ENCODE measurements around the gene GSG1L.

The GSG1L gene

GRCh38 chr16:27767971-27768591, 295.4 kb downstream of the GSG1L start:
- Histone ChIP-seq H3K4me3 (ENCODE audit: low read length in 2 of 2) (no peak overlapping the region), H3K27ac (ENCODE audit: low read depth in 2 of 2, low read length in 2 of 2) (no peak overlapping the region), H3K4me1 (ENCODE audit: control insufficient read depth in 2 of 2, insufficient read depth in 2 of 2, low read length in 2 of 2) (no peaks in the 10 kb centered on the region), H3K9ac (ENCODE audit: low read depth in 1 of 2, low read length in 2 of 2) (no peak overlapping the region), H3K27me3 (ENCODE audit: control insufficient read depth in 2 of 2, insufficient read depth in 2 of 2, low read length in 2 of 2) (no peaks in the 10 kb centered on the region), H3K36me3 (ENCODE audit: control insufficient read depth in 2 of 2, insufficient read depth in 2 of 2, low read length in 2 of 2) (peaks cover 27 to 43% of the 10 kb centered on the region in 2 donors), H3K9me3 (ENCODE audit: control insufficient read depth in 2 of 2, low read length in 2 of 2) (no peaks in the 10 kb centered on the region)

GRCh38 chr16:27767081-27767480, 296.4 kb downstream of the GSG1L start:
- peaks cover 30 to 45% of the 10 kb centered on the region in 2 donors for H3K36me3 ChIP-seq (ENCODE audit: control insufficient read depth in 2 of 2, insufficient read depth in 2 of 2, low read length in 2 of 2)
- no peaks in the 10 kb centered on the region for H3K9me3 ChIP-seq (ENCODE audit: control insufficient read depth in 2 of 2, low read length in 2 of 2)
- no peaks in the 10 kb centered on the region for H3K27me3 ChIP-seq (ENCODE audit: control insufficient read depth in 2 of 2, insufficient read depth in 2 of 2, low read length in 2 of 2)
- H3K27ac ChIP-seq (ENCODE audit: low read depth in 2 of 2, low read length in 2 of 2): no peak overlapping the region
- no peak overlapping the region for H3K9ac ChIP-seq (ENCODE audit: low read depth in 1 of 2, low read length in 2 of 2)
- H3K4me3 ChIP-seq (ENCODE audit: low read length in 2 of 2): no peak overlapping the region
- H3K4me1 ChIP-seq (ENCODE audit: control insufficient read depth in 2 of 2, insufficient read depth in 2 of 2, low read length in 2 of 2): no peaks in the 10 kb centered on the region

GRCh38 chr16:27766236-27766925, 297.1 kb downstream of the GSG1L start:
- Histone ChIP-seq H3K27ac (ENCODE audit: low read depth in 2 of 2, low read length in 2 of 2) (no peak overlapping the region), H3K36me3 (ENCODE audit: control insufficient read depth in 2 of 2, insufficient read depth in 2 of 2, low read length in 2 of 2) (peaks cover 35 to 49% of the 10 kb centered on the region in 2 donors), H3K9ac (ENCODE audit: low read depth in 1 of 2, low read length in 2 of 2) (no peak overlapping the region), H3K9me3 (ENCODE audit: control insufficient read depth in 2 of 2, low read length in 2 of 2) (no peaks in the 10 kb centered on the region), H3K4me3 (ENCODE audit: low read length in 2 of 2) (no peak overlapping the region), H3K27me3 (ENCODE audit: control insufficient read depth in 2 of 2, insufficient read depth in 2 of 2, low read length in 2 of 2) (no peaks in the 10 kb centered on the region), H3K4me1 (ENCODE audit: control insufficient read depth in 2 of 2, insufficient read depth in 2 of 2, low read length in 2 of 2) (no peaks in the 10 kb centered on the region)

- no peak overlapping the region for H3K9ac ChIP-seq (ENCODE audit: low read depth in 1 of 2, low read length in 2 of 2)
- H3K4me3 ChIP-seq (ENCODE audit: low read length in 2 of 2): no peak overlapping the region
- no peaks in the 10 kb centered on the region for H3K9me3 ChIP-seq (ENCODE audit: control insufficient read depth in 2 of 2, low read length in 2 of 2)
- no peaks in the 10 kb centered on the region for H3K4me1 ChIP-seq (ENCODE audit: control insufficient read depth in 2 of 2, insufficient read depth in 2 of 2, low read length in 2 of 2)
- no peak overlapping the region for H3K27ac ChIP-seq (ENCODE audit: low read depth in 2 of 2, low read length in 2 of 2)
- peaks cover 34 to 38% of the 10 kb centered on the region in 2 donors for H3K36me3 ChIP-seq (ENCODE audit: control insufficient read depth in 2 of 2, insufficient read depth in 2 of 2, low read length in 2 of 2)
- no peaks in the 10 kb centered on the region for H3K27me3 ChIP-seq (ENCODE audit: control insufficient read depth in 2 of 2, insufficient read depth in 2 of 2, low read length in 2 of 2)
Observed at GRCh38 chr16:27764869-27765675, 298.4 kb downstream of the GSG1L start.

GRCh38 chr16:27764427-27764826, 299.1 kb downstream of the GSG1L start:
- no peak overlapping the region for H3K27ac ChIP-seq (ENCODE audit: low read depth in 2 of 2, low read length in 2 of 2)
- no peak overlapping the region for H3K4me3 ChIP-seq (ENCODE audit: low read length in 2 of 2)
- no peaks in the 10 kb centered on the region for H3K4me1 ChIP-seq (ENCODE audit: control insufficient read depth in 2 of 2, insufficient read depth in 2 of 2, low read length in 2 of 2)
- no peaks in the 10 kb centered on the region for H3K9me3 ChIP-seq (ENCODE audit: control insufficient read depth in 2 of 2, low read length in 2 of 2)
- no peaks in the 10 kb centered on the region for H3K27me3 ChIP-seq (ENCODE audit: control insufficient read depth in 2 of 2, insufficient read depth in 2 of 2, low read length in 2 of 2)
- H3K36me3 ChIP-seq (ENCODE audit: control insufficient read depth in 2 of 2, insufficient read depth in 2 of 2, low read length in 2 of 2): peaks cover 31 to 36% of the 10 kb centered on the region in 2 donors
- no peak overlapping the region for H3K9ac ChIP-seq (ENCODE audit: low read depth in 1 of 2, low read length in 2 of 2)

- Histone ChIP-seq H3K27ac (ENCODE audit: low read depth in 2 of 2, low read length in 2 of 2) (no peak overlapping the region), H3K27me3 (ENCODE audit: control insufficient read depth in 2 of 2, insufficient read depth in 2 of 2, low read length in 2 of 2) (no peaks in the 10 kb centered on the region), H3K9me3 (ENCODE audit: control insufficient read depth in 2 of 2, low read length in 2 of 2) (no peaks in the 10 kb centered on the region), H3K9ac (ENCODE audit: low read depth in 1 of 2, low read length in 2 of 2) (no peak overlapping the region), H3K36me3 (ENCODE audit: control insufficient read depth in 2 of 2, insufficient read depth in 2 of 2, low read length in 2 of 2) (peaks cover 27 to 31% of the 10 kb centered on the region in 2 donors), H3K4me3 (ENCODE audit: low read length in 2 of 2) (no peak overlapping the region), H3K4me1 (ENCODE audit: control insufficient read depth in 2 of 2, insufficient read depth in 2 of 2, low read length in 2 of 2) (no peaks in the 10 kb centered on the region)
Observed at GRCh38 chr16:27762441-27762840, 301.1 kb downstream of the GSG1L start.

GRCh38 chr16:27761816-27762215, 301.7 kb downstream of the GSG1L start:
- Histone ChIP-seq H3K27ac (ENCODE audit: low read depth in 2 of 2, low read length in 2 of 2) (no peak overlapping the region), H3K36me3 (ENCODE audit: control insufficient read depth in 2 of 2, insufficient read depth in 2 of 2, low read length in 2 of 2) (peaks cover 25 to 34% of the 10 kb centered on the region in 2 donors), H3K9ac (ENCODE audit: low read depth in 1 of 2, low read length in 2 of 2) (no peak overlapping the region), H3K9me3 (ENCODE audit: control insufficient read depth in 2 of 2, low read length in 2 of 2) (no peaks in the 10 kb centered on the region), H3K4me1 (ENCODE audit: control insufficient read depth in 2 of 2, insufficient read depth in 2 of 2, low read length in 2 of 2) (no peaks in the 10 kb centered on the region), H3K27me3 (ENCODE audit: control insufficient read depth in 2 of 2, insufficient read depth in 2 of 2, low read length in 2 of 2) (no peaks in the 10 kb centered on the region), H3K4me3 (ENCODE audit: low read length in 2 of 2) (no peak overlapping the region)

GRCh38 chr16:27760789-27761176, 302.7 kb downstream of the GSG1L start:
- H3K4me1 ChIP-seq (ENCODE audit: control insufficient read depth in 2 of 2, insufficient read depth in 2 of 2, low read length in 2 of 2): no peaks in the 10 kb centered on the region
- H3K9ac ChIP-seq (ENCODE audit: low read depth in 1 of 2, low read length in 2 of 2): no peak overlapping the region
- no peaks in the 10 kb centered on the region for H3K27me3 ChIP-seq (ENCODE audit: control insufficient read depth in 2 of 2, insufficient read depth in 2 of 2, low read length in 2 of 2)
- no peaks in the 10 kb centered on the region for H3K9me3 ChIP-seq (ENCODE audit: control insufficient read depth in 2 of 2, low read length in 2 of 2)
- H3K36me3 ChIP-seq (ENCODE audit: control insufficient read depth in 2 of 2, insufficient read depth in 2 of 2, low read length in 2 of 2): peaks cover 19 to 32% of the 10 kb centered on the region in 2 donors
- H3K27ac ChIP-seq (ENCODE audit: low read depth in 2 of 2, low read length in 2 of 2): no peak overlapping the region
- no peak overlapping the region for H3K4me3 ChIP-seq (ENCODE audit: low read length in 2 of 2)

GRCh38 chr16:27759967-27760788, 303.3 kb downstream of the GSG1L start:
- H3K36me3 ChIP-seq (ENCODE audit: control insufficient read depth in 2 of 2, insufficient read depth in 2 of 2, low read length in 2 of 2): peaks cover 19 to 32% of the 10 kb centered on the region in 2 donors
- H3K9me3 ChIP-seq (ENCODE audit: control insufficient read depth in 2 of 2, low read length in 2 of 2): no peaks in the 10 kb centered on the region
- H3K9ac ChIP-seq (ENCODE audit: low read depth in 1 of 2, low read length in 2 of 2): no peak overlapping the region
- H3K27ac ChIP-seq (ENCODE audit: low read depth in 2 of 2, low read length in 2 of 2): no peak overlapping the region
- H3K4me1 ChIP-seq (ENCODE audit: control insufficient read depth in 2 of 2, insufficient read depth in 2 of 2, low read length in 2 of 2): no peaks in the 10 kb centered on the region
- no peaks in the 10 kb centered on the region for H3K27me3 ChIP-seq (ENCODE audit: control insufficient read depth in 2 of 2, insufficient read depth in 2 of 2, low read length in 2 of 2)
- no peak overlapping the region for H3K4me3 ChIP-seq (ENCODE audit: low read length in 2 of 2)

All from mucosa of rectum (tissue), 2 donors.